ENCODE data around the gene SLC22A13.

DNA sequence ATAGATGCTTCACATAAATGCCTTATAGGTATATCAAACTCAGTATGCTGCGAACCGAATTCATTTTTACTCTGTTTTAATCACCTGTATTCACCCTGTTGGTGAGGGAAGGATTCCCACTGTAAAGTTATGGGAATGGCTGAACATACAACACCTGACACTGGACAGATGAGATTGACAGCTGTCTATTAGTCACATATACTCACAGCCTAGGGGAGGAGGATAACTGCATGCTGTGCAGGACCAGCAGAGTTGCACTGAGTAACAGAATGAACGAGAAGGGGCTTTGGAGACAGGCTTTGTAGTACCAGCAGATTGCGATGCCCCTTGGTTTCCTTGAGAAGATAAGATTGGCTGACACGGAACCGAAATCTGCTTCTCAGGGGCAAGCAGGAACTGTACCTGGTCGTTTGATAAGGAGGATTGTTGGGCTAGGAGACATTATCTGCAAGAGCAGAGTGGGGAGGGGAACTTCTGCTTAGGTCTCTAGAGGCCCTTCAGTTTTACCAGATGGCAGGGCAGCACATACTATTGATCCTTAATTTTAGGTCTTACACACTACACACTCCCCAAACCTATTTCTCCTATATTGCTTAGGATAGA is 43.5 kb upstream of the SLC22A13 start:
- TF ChIP-seq, protein P1, sequence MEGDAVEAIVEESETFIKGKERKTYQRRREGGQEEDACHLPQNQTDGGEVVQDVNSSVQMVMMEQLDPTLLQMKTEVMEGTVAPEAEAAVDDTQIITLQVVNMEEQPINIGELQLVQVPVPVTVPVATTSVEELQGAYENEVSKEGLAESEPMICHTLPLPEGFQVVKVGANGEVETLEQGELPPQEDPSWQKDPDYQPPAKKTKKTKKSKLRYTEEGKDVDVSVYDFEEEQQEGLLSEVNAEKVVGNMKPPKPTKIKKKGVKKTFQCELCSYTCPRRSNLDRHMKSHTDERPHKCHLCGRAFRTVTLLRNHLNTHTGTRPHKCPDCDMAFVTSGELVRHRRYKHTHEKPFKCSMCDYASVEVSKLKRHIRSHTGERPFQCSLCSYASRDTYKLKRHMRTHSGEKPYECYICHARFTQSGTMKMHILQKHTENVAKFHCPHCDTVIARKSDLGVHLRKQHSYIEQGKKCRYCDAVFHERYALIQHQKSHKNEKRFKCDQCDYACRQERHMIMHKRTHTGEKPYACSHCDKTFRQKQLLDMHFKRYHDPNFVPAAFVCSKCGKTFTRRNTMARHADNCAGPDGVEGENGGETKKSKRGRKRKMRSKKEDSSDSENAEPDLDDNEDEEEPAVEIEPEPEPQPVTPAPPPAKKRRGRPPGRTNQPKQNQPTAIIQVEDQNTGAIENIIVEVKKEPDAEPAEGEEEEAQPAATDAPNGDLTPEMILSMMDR (IDR thresholded peaks at IDR 0.05): no peak
- TF ChIP-seq POLR2A (IDR thresholded peaks at IDR 0.05) (no peak), EP300 (IDR thresholded peaks at IDR 0.05) (no peak)
